GM12865 (cell line): ENCODE results near the gene CXCR3.

Experiments
- DNase-seq: peaks from one replicate; pipeline ENCODE4 v3.0.0; 2010; ENCODE audit warnings: low read depth
- H3K4me3 ChIP-seq: 2 replicates; pipeline ENCODE4 v1.5.1; 2011; ENCODE audit warnings: mild to moderate bottlenecking, low read depth, low read length, control low read depth
- CTCF ChIP-seq: IDR thresholded peaks from 2 replicates; pipeline ENCODE4 v1.5.1; 2011; ENCODE audit warnings: low read length, control low read depth, low read depth, inconsistent platforms; ENCODE audit not compliant: insufficient read depth; ENCODE audit errors: missing control alignments

The CXCR3 gene

GRCh38 chrX:71623714-71624113 lies 5.4 kb upstream of the CXCR3 start:
- peak overlapping the region; percentile 41 for H3K4me3 ChIP-seq
- TF ChIP-seq CTCF: no peak
- DNase-seq: peak; percentile 58

GRCh38 chrX:71622576-71623450 lies 4.5 kb upstream of the CXCR3 start:
- H3K4me3 ChIP-seq: peak overlapping the region; percentile 41
- peak; percentile 92 for DNase-seq

GRCh38 chrX:71622032-71622575 lies 3.8 kb upstream of the CXCR3 start:
- no peak for TF ChIP-seq CTCF
- H3K4me3 ChIP-seq: no peak overlapping the region
- no peak for DNase-seq

More at GRCh38 chrX:71622576-71623450, 4.5 kb upstream of the CXCR3 start:
- TF ChIP-seq CTCF: no peak

GRCh38 chrX:71621603-71622002 lies 3.3 kb upstream of the CXCR3 start:
- no peak for DNase-seq
- H3K4me3 ChIP-seq: no peak overlapping the region
- no peak for TF ChIP-seq CTCF

- DNase-seq: no peak
- no peak overlapping the region for H3K4me3 ChIP-seq
- no peak for TF ChIP-seq CTCF
These were observed 1.7 kb upstream of the CXCR3 start for GRCh38 chrX:71619986-71620385.

- TF ChIP-seq CTCF: no peak
- DNase-seq: peak; percentile 67
- peak overlapping the region; percentile 63 for H3K4me3 ChIP-seq
These were observed 882 bp upstream of the CXCR3 start for GRCh38 chrX:71619193-71619592.
